GM12865 (cell line): ENCODE data around the gene CELF4.

Experiments used
- DNase-seq: peaks from one replicate; pipeline ENCODE4 v3.0.0; 2010; ENCODE audit warnings: low read depth
- H3K4me3 ChIP-seq: 2 replicates; pipeline ENCODE4 v1.5.1; 2011; ENCODE audit warnings: mild to moderate bottlenecking, low read depth, low read length, control low read depth
- TF ChIP-seq, protein P1 (sequence below): IDR thresholded peaks from 2 replicates; pipeline ENCODE4 v1.5.1; 2011; ENCODE audit warnings: low read length, control low read depth, low read depth, inconsistent platforms; ENCODE audit not compliant: insufficient read depth; ENCODE audit errors: missing control alignments

The CELF4 gene

DNA sequence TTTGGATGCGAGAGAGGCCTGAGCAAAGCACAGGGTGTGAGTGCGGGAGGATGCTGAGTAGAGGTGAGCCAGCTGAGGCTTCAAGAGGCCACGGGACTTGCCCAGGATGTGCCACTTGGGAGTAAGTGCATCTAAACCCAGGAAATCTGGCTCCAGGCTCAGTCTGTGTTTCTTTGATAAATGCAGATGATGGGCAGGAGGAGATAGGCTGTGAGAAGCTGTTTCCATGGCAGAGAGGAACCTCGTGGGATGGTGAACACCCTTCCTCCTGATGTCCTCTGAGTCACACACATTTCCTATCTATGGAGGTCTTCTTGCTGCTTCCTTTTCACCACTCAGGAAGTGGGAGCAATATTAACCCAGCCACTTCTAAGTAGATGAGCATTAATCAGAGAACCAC, 38.4 kb upstream of the CELF4 start:
- DNase-seq: no peak
- no peak overlapping the region for H3K4me3 ChIP-seq
- TF ChIP-seq, protein P1, sequence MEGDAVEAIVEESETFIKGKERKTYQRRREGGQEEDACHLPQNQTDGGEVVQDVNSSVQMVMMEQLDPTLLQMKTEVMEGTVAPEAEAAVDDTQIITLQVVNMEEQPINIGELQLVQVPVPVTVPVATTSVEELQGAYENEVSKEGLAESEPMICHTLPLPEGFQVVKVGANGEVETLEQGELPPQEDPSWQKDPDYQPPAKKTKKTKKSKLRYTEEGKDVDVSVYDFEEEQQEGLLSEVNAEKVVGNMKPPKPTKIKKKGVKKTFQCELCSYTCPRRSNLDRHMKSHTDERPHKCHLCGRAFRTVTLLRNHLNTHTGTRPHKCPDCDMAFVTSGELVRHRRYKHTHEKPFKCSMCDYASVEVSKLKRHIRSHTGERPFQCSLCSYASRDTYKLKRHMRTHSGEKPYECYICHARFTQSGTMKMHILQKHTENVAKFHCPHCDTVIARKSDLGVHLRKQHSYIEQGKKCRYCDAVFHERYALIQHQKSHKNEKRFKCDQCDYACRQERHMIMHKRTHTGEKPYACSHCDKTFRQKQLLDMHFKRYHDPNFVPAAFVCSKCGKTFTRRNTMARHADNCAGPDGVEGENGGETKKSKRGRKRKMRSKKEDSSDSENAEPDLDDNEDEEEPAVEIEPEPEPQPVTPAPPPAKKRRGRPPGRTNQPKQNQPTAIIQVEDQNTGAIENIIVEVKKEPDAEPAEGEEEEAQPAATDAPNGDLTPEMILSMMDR: no peak

DNA sequence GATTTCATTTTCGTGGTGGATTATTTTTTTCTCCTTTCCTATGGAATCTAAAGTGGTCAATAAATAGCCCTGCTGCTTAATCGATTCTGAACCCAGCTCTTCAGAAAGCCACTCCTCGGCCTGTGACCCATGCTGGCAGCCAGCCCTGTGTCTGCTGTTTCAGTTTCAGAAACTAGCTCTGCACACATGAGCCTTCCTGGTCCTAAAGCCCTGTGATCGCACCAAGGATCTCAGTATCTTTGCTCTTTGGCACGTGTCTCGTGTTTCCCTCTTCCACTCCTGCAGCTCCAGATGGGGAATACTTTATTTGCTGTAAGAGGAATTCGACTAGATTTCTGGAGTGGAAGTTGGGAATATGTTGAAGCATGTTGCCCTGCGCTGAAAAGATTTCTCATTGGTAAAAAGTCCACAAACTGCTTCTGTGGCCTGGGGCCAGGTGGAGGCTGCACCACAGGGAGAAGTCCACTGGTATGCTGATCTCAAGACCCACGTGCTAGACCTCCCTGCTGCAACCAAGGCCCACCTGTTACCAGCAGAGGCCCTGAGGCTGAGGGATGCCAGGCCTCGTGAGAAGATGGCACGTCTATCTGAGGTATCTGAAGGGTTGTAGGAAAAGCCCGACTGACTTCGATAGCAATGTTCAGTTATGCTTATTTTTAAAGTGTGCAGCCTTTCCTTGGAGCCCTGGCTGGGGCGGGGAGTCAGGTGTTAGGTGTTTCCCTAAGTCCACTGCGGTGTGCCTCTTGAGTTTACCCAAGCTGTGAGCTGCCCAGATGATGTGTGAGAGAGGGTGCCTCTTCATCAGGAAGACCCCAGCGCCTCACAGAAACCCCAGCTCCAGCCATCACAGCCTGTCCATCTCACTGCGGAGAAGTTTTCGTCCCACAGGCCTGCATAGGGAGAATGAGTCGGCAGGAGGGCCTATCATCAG, 33.6 kb upstream of the CELF4 start:
- TF ChIP-seq, protein P1: no peak
- peak; percentile 17 for DNase-seq

DNA sequence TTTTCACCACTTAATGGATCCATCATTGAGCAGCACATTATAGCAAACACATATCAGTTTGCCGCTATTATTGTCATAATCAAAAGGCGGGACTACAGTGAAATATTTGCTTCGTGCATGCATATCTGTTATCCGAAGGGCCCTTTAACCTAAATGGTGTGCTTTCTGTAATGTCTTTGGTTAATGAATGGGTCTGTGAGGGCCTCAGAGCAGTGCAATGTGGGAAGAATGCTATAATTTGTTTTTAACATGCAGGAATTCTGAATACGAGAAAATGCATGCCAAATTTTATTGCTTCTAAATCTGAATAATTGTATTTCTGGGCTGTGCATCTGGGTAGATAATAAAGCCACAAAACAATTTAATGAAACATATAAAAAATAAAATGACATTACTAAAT, 32.8 kb upstream of the CELF4 start:
- TF ChIP-seq, protein P1: no peak
- no peak for DNase-seq
- no peak overlapping the region for H3K4me3 ChIP-seq

More for the DNA sequence above, 33.6 kb upstream of the CELF4 start:
- no peak overlapping the region for H3K4me3 ChIP-seq

DNA sequence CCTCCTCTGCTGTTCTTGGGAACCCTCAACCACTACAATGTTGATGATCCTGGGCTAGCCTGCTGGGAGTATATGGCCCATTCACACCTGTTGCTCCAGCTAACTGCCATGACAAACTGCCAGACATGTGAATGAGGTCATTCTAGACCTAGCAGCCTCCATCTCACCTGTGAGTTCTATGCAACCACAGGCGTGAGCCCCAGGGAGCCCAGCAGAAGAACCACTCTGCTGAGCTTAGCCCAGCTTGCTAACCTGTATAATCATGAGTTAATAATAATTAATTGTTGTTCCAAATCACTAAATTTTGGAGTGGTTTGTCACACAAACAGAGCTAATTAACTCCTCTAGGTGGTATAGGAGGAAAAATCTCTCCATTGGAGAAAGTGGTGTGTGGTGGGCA, 24.7 kb upstream of the CELF4 start:
- TF ChIP-seq, protein P1: no peak
- no peak overlapping the region for H3K4me3 ChIP-seq

DNA sequence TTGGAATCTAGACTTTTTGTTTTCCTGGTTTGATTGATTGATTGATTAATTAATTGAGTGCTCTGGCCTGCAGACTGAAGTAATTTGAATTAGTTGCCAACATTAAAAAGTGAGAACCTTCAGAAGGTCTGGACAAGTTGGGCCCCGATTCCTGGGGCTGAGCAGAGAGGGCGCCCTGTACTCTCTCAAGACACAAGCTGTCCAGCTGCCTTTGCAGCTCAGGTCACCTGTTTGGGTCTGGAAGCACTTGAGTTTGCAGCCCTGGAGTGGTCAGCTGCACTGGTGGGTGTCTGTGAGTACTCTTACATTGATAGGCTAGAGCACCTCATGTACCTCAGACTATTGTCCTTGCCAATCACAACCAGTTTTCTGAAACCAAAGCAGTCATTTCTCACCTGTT, 22.7 kb upstream of the CELF4 start:
- H3K4me3 ChIP-seq: no peak overlapping the region
- DNase-seq: no peak
- TF ChIP-seq, protein P1: no peak

More for the DNA sequence above, 24.7 kb upstream of the CELF4 start:
- no peak for DNase-seq

DNA sequence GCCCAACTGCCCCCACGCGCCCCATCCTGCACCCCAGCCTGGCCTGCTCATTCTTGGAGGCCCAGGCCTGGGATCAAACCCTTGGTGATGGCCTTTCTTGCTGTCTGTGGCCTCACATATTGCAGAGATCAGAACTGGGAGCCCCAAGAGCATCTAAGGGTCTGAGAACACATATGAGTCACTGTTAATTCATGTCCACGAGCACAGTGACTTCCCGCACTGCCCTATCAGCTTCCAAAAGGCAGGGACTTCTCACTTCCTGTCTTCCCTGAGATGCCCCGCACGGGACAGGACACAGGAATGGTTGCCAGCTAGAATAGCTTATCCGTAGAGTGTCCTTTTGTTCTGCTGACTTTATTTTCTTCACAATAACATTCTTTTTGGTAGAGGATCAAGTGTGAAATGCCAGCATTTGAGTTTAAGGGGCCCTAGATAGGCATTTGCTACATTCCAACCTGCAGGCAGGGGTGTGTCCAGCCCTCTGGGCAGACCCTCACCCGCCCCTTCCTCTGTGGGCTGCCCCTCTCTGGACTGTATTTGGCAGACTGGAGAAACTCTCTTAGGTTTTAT, 21.1 kb upstream of the CELF4 start:
- TF ChIP-seq, protein P1: no peak
- H3K4me3 ChIP-seq: no peak overlapping the region
- DNase-seq: no peak
